ENCODE results near the gene GID8. TPM values are rescaled to one million over a fixed set of nuclear protein-coding genes. Genes with fewer than 3 reads are reported as not detected.

The GID8 gene
- total and polyA plus RNA-seq, 2 donors (not counting 1 experiment from before 2014, with no cell fraction given): 12.4 to 47.4 TPM

DNA sequence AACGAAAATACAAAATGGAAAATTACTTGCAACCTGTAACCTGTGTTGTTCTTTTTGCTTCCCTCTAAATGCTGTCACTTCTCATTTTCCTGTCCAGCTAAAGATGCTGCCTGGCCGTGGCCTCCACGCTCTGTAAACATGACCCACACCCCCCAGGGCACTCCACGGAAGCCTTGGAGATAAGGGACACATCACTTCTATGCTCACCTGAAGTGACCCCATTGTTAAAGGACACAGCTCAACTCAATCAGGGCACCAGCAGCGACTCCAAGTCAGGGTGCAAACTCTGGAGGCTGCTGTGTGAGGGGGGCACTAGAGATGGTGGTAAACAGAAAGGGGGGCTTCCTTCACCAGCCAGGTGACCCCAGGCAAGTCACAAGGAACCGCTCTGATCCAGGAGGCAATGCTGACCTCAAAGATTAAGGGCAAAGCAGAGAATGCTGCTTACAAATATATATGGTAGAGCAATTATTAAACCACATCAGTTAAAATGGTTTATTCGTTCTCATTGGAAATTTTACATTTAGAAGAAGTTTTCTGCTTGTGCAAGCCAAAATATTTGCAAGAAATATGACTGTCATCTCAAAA, 24.8 kb upstream of the GID8 start:
- H3K9me3 Mint-ChIP-seq (ENCODE audit: insufficient read depth): no peaks in the 10 kb centered on the region
- ATAC-seq (ENCODE audit: low read depth) (no peak), DNase-seq (no peak)
- no peak for TF ChIP-seq EZH2 (IDR thresholded peaks at IDR 0.05; ENCODE audit: borderline replicate concordance, insufficient read depth, low read depth, low read length, poor library complexity, severe bottlenecking)
- TF ChIP-seq, protein P1, sequence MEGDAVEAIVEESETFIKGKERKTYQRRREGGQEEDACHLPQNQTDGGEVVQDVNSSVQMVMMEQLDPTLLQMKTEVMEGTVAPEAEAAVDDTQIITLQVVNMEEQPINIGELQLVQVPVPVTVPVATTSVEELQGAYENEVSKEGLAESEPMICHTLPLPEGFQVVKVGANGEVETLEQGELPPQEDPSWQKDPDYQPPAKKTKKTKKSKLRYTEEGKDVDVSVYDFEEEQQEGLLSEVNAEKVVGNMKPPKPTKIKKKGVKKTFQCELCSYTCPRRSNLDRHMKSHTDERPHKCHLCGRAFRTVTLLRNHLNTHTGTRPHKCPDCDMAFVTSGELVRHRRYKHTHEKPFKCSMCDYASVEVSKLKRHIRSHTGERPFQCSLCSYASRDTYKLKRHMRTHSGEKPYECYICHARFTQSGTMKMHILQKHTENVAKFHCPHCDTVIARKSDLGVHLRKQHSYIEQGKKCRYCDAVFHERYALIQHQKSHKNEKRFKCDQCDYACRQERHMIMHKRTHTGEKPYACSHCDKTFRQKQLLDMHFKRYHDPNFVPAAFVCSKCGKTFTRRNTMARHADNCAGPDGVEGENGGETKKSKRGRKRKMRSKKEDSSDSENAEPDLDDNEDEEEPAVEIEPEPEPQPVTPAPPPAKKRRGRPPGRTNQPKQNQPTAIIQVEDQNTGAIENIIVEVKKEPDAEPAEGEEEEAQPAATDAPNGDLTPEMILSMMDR (IDR thresholded peaks at IDR 0.05): no peak
- Histone ChIP-seq H3K9me3 (ENCODE audit: control extremely low read depth in 1 of 3, control insufficient read depth in 2 of 3, insufficient read depth in 1 of 3, low read length in 2 of 3) (no peaks in the 10 kb centered on the region), H4K20me1 (ENCODE audit: control insufficient read depth, insufficient read depth, low read length, poor library complexity, severe bottlenecking) (peaks cover 99% of the 10 kb centered on the region), H2AFZ (ENCODE audit: insufficient read depth, low read depth, low read length, poor library complexity, severe bottlenecking) (no peak overlapping the region), H3K27ac (ENCODE audit: low read length in 2 of 2) (no peak overlapping the region), H3K79me2 (ENCODE audit: control insufficient read depth, insufficient read depth, low read length) (peaks cover 99% of the 10 kb centered on the region), H3K4me1 (ENCODE audit: control insufficient read depth in 2 of 2, insufficient read depth in 2 of 2, low read length in 2 of 2) (peaks cover 21 to 24% of the 10 kb centered on the region in 2 donors), H3K27me3 (replicated peaks in 1 of 4; ENCODE audit: control extremely low read depth in 1 of 4, control insufficient read depth in 3 of 4, insufficient read depth in 4 of 4, low read length in 3 of 4) (no peaks in the 10 kb centered on the region), H3K4me2 (replicated peaks; ENCODE audit: low read depth, low read length, poor library complexity, severe bottlenecking) (no peak overlapping the region), H3K9ac (ENCODE audit: low read length) (no peak overlapping the region), H3K36me3 (replicated peaks in 1 of 2; ENCODE audit: control extremely low read depth in 1 of 2, control insufficient read depth in 1 of 2, extremely low read depth in 1 of 2, insufficient read depth in 2 of 2, low read length in 1 of 2) (peaks cover 9 to 62% of the 10 kb centered on the region in 2 experiments), H3K4me3 (ENCODE audit: control extremely low read depth in 1 of 5, extremely low read depth in 1 of 5, insufficient read depth in 1 of 5, low read depth in 2 of 5, low read length in 4 of 5) (no peak overlapping the region)
- H3K4me3 Mint-ChIP-seq: no peak overlapping the region
- ChIA-PET CTCF (no interaction called here), POLR2A (no interaction called here)
- no peak overlapping the region for H3K27ac Mint-ChIP-seq
- H3K4me1 Mint-ChIP-seq: peaks cover 33% of the 10 kb centered on the region
- no CpG with 5 or more reads among the region's 7 CpGs for WGBS (ENCODE audit: insufficient coverage)
- intact Hi-C loops (cut with micrococcal nuclease): no loop called here
- no peaks in the 10 kb centered on the region for H3K27me3 Mint-ChIP-seq

DNA sequence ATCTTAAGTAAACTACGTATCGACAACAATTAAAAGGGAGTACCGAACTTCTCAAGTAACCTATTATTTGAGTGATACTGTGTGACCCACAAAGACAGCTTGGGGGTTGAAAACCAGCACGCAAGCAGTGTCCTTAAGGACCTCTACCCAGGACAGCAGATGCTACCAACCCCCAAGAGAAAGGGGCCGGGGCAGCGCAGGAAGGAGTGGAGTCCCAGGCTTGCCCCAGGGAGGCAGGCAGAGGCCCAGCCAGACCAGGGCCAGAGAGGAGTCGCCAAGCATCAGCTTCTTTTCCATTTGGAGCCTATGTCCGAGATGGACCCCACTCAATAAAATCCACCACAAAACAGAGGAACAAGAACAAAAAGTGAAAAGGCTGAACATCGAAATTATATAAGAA, 23.5 kb upstream of the GID8 start:
- H2AFZ ChIP-seq (ENCODE audit: insufficient read depth, low read depth, low read length, poor library complexity, severe bottlenecking): no peak overlapping the region

More for the DNA sequence above, 23.5 kb upstream of the GID8 start:
- Histone ChIP-seq H3K4me3 (ENCODE audit: control extremely low read depth in 1 of 5, extremely low read depth in 1 of 5, insufficient read depth in 1 of 5, low read depth in 2 of 5, low read length in 4 of 5) (no peak overlapping the region), H3K36me3 (replicated peaks in 1 of 2; ENCODE audit: control extremely low read depth in 1 of 2, control insufficient read depth in 1 of 2, extremely low read depth in 1 of 2, insufficient read depth in 2 of 2, low read length in 1 of 2) (peaks cover 4 to 49% of the 10 kb centered on the region in 2 experiments), H3K4me2 (replicated peaks; ENCODE audit: low read depth, low read length, poor library complexity, severe bottlenecking) (no peak overlapping the region), H3K4me1 (ENCODE audit: control insufficient read depth in 2 of 2, insufficient read depth in 2 of 2, low read length in 2 of 2) (peaks cover 34 to 37% of the 10 kb centered on the region in 2 donors), H3K27me3 (replicated peaks in 1 of 4; ENCODE audit: control extremely low read depth in 1 of 4, control insufficient read depth in 3 of 4, insufficient read depth in 4 of 4, low read length in 3 of 4) (no peaks in the 10 kb centered on the region), H4K20me1 (ENCODE audit: control insufficient read depth, insufficient read depth, low read length, poor library complexity, severe bottlenecking) (peaks cover 99% of the 10 kb centered on the region), H3K9me3 (ENCODE audit: control extremely low read depth in 1 of 3, control insufficient read depth in 2 of 3, insufficient read depth in 1 of 3, low read length in 2 of 3) (no peaks in the 10 kb centered on the region), H3K27ac (ENCODE audit: low read length in 2 of 2) (no peak overlapping the region), H3K79me2 (ENCODE audit: control insufficient read depth, insufficient read depth, low read length) (peaks cover 99% of the 10 kb centered on the region), H3K9ac (ENCODE audit: low read length) (no peak overlapping the region)
- intact Hi-C loops (cut with micrococcal nuclease): no loop called here
- Mint-ChIP-seq H3K4me1 (peaks cover 46% of the 10 kb centered on the region), H3K27me3 (no peaks in the 10 kb centered on the region), H3K9me3 (ENCODE audit: insufficient read depth) (no peaks in the 10 kb centered on the region), H3K27ac (no peak overlapping the region), H3K4me3 (no peak overlapping the region)
- 94% methylated on average over 3 of the region's 9 CpGs for WGBS (ENCODE audit: insufficient coverage)
- no peak for ATAC-seq (ENCODE audit: low read depth)
- ChIA-PET POLR2A (no interaction called here), CTCF (interaction anchor here (1.1 kb wide), 1 partner anchor 13 kb away, joined by 3 read pairs; no protein-coding TSS in a partner anchor)
- DNase-seq: no peak
- no peak for TF ChIP-seq EZH2 (IDR thresholded peaks at IDR 0.05; ENCODE audit: borderline replicate concordance, insufficient read depth, low read depth, low read length, poor library complexity, severe bottlenecking)
